GM12892 (cell line): ENCODE data around the gene JAZF1.

Experiments
- POLR2A ChIP-seq: IDR thresholded peaks from 2 replicates; pipeline ENCODE4 v1.6.1; 2011; ENCODE audit warnings: low read depth, low read length, control low read depth
- POLR2AphosphoS5 ChIP-seq: IDR thresholded peaks from 2 replicates; pipeline ENCODE4 v1.6.1; 2011; ENCODE audit warnings: low read depth, low read length, control low read depth

DNA sequence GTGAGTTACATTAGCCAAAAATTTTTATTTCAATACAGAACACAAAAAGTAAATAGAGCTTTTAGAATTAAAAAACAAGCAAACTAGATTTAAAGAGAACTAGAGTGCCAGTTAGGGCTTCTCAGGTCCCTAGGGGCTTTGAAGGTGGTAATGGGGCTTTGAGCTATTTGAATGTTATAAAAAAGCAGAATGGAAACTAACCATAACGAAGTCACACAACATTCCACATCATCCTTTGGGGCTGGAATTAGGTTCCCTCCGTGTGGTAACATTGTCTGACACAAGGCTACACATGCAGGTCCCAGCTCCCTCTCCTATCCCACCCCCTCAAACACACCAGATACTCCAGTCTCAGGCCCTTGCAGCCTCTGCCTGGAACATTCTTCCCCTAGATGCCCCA lies 15.3 kb downstream of the JAZF1 start:
- no peak for TF ChIP-seq POLR2AphosphoS5
- TF ChIP-seq POLR2A, result no peak
